Glutamatergic neuron (in vitro differentiated cells): ENCODE measurements around the gene ATP6V0B. TPM values are rescaled to one million over a fixed set of nuclear protein-coding genes. Genes with fewer than 3 reads are reported as not detected.

Experiments used
- DNase-seq: peaks from one replicate; pipeline ENCODE4 v3.0.0; 2022
- H3K27ac Mint-ChIP-seq: one replicate; pipeline ENCODE4 v1.8.0; 2020; ENCODE audit warnings: mild to moderate bottlenecking, mixed read lengths, inconsistent platforms; ENCODE audit not compliant: unreplicated experiment
- H3K27me3 Mint-ChIP-seq: one replicate; pipeline ENCODE4 v1.8.0; 2020; ENCODE audit warnings: mild to moderate bottlenecking, moderate library complexity, mixed read lengths, inconsistent platforms; ENCODE audit not compliant: unreplicated experiment
- H3K36me3 Mint-ChIP-seq: one replicate; pipeline ENCODE4 v1.8.0; 2020; ENCODE audit warnings: mild to moderate bottlenecking, mixed read lengths, inconsistent platforms; ENCODE audit not compliant: unreplicated experiment
- H3K4me1 Mint-ChIP-seq: one replicate; pipeline ENCODE4 v1.8.0; 2020; ENCODE audit warnings: mild to moderate bottlenecking, low read depth, mixed read lengths, inconsistent platforms; ENCODE audit not compliant: unreplicated experiment
- H3K4me3 Mint-ChIP-seq: one replicate; pipeline ENCODE4 v1.8.0; 2020; ENCODE audit warnings: mild to moderate bottlenecking, mixed read lengths, inconsistent platforms; ENCODE audit not compliant: unreplicated experiment
- H3K9me3 Mint-ChIP-seq: one replicate; pipeline ENCODE4 v1.8.0; 2020; ENCODE audit warnings: mild to moderate bottlenecking, moderate library complexity, mixed read lengths, inconsistent platforms; ENCODE audit not compliant: unreplicated experiment
- total RNA-seq: library from RNA; stranded (reverse); fragmentation: NEBNext Ultra II Directional; extraction: Animal tissue kit (Norgen Biotek cat#: 25700); gene quantifications from one replicate; pipeline ENCODE4 v1.2.1, GENCODE V29; 2021; ENCODE audit not compliant: unreplicated experiment
- TF ChIP-seq, protein P1 (sequence below): fragments of 200-600 bp; sonication (generic); IDR thresholded peaks from one replicate; pipeline ENCODE4 v1.5.0; 2021; ENCODE audit not compliant: partially characterized antibody, unreplicated experiment

The ATP6V0B gene
- total RNA-seq, 1 donor from 2014 or later: 208 TPM

- TF ChIP-seq, protein P1, sequence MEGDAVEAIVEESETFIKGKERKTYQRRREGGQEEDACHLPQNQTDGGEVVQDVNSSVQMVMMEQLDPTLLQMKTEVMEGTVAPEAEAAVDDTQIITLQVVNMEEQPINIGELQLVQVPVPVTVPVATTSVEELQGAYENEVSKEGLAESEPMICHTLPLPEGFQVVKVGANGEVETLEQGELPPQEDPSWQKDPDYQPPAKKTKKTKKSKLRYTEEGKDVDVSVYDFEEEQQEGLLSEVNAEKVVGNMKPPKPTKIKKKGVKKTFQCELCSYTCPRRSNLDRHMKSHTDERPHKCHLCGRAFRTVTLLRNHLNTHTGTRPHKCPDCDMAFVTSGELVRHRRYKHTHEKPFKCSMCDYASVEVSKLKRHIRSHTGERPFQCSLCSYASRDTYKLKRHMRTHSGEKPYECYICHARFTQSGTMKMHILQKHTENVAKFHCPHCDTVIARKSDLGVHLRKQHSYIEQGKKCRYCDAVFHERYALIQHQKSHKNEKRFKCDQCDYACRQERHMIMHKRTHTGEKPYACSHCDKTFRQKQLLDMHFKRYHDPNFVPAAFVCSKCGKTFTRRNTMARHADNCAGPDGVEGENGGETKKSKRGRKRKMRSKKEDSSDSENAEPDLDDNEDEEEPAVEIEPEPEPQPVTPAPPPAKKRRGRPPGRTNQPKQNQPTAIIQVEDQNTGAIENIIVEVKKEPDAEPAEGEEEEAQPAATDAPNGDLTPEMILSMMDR: no peak
- Mint-ChIP-seq H3K4me3 (peak overlapping the region; percentile 90), H3K27ac (no peak overlapping the region), H3K9me3 (peaks cover 14% of the 10 kb centered on the region), H3K4me1 (peaks cover 21% of the 10 kb centered on the region), H3K36me3 (peaks cover 9% of the 10 kb centered on the region), H3K27me3 (peaks cover 15% of the 10 kb centered on the region)
- DNase-seq: no peak
These were observed 3.4 kb downstream of the ATP6V0B start for GRCh38 chr1:43978264-43978550.

DNA sequence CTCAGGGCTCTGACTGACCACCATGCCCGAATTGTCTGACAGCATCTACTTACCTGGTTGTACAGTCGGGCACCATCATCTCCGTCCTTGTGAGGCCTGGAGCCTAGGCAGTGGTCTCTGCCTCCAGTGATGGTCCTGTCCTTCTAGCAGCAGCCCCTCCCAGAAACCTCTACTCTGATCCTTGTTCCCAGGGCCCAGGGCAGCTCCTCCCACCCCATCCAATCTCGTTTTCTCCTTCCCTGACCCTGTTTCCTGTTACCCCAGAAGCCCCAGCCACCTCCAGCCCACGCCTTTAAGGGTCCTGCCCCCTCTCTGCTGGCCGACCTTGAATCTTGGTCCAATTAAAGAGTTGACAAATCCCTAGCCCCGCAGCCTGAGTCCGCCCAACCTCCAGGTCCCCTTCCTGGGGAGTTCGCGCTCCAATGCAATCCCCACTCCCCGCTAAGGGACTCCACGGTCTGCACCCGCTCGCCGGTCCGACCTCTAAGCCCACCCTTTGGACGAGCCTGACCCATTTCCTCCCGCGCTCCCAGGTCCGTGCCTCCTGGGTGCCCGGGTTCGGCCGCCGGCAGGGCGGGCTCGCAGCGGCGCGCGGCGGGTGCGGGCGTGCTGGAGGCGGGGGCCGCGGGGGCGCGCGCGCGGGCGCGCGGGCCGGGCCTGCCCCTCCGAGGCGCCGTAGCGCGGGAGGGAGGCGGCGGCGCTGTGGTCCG, 3.9 kb downstream of the ATP6V0B start, which contains the start of gene B4GALT2:
Gene B4GALT2, plus strand, starts transcription at position 660 of the 710 bp plus-strand sequence. CDS start 1,951 bp downstream, outside the sequence.
- peak; percentile 59 for DNase-seq
- H3K9me3 Mint-ChIP-seq: peaks cover 16% of the 10 kb centered on the region
- H3K27me3 Mint-ChIP-seq: peaks cover 15% of the 10 kb centered on the region
- peak within 1 kb of the TSS; percentile 83 for H3K27ac Mint-ChIP-seq
- peaks cover 25% of the 10 kb centered on the region for H3K4me1 Mint-ChIP-seq
- TF ChIP-seq, protein P1: no peak
- peaks cover 9% of the 10 kb centered on the region for H3K36me3 Mint-ChIP-seq
- H3K4me3 Mint-ChIP-seq: peak within 1 kb of the TSS; percentile 91

- peaks cover 21% of the 10 kb centered on the region for H3K4me1 Mint-ChIP-seq
- TF ChIP-seq, protein P1: no peak
- H3K9me3 Mint-ChIP-seq: peaks cover 11% of the 10 kb centered on the region
- H3K4me3 Mint-ChIP-seq: no peak overlapping the region
- H3K36me3 Mint-ChIP-seq: peaks cover 9% of the 10 kb centered on the region
- H3K27ac Mint-ChIP-seq: no peak overlapping the region
- no peak for DNase-seq
- H3K27me3 Mint-ChIP-seq: peaks cover 11% of the 10 kb centered on the region
These were observed 4.4 kb downstream of the ATP6V0B start for GRCh38 chr1:43979261-43979527.

GRCh38 chr1:43979528-43980254, 4.9 kb downstream of the ATP6V0B start:
- peak; percentile 63 for DNase-seq
- peak overlapping the region; percentile 73 for H3K27ac Mint-ChIP-seq
- TF ChIP-seq, protein P1: no peak
- H3K27me3 Mint-ChIP-seq: peaks cover 10% of the 10 kb centered on the region
- H3K9me3 Mint-ChIP-seq: peaks cover 9% of the 10 kb centered on the region
- peaks cover 21% of the 10 kb centered on the region for H3K4me1 Mint-ChIP-seq
- H3K4me3 Mint-ChIP-seq: peak overlapping the region; percentile 91
- peaks cover 9% of the 10 kb centered on the region for H3K36me3 Mint-ChIP-seq
